HG03060 (cell line): ENCODE data around the gene SENP3.

Experiments
- ATAC-seq: cut with Tn5 transposase; IDR thresholded peaks from one replicate; pipeline ENCODE4 v1.9.1; 2021; ENCODE audit warnings: low read depth, moderate number of reproducible peaks; ENCODE audit not compliant: unreplicated experiment

Gene SENP3

GRCh38 chr17:7555320-7555948 lies 6.3 kb upstream of the SENP3 start:
- no peak for ATAC-seq

- no peak for ATAC-seq
Measured at GRCh38 chr17:7556627-7557026, 5.1 kb upstream of the SENP3 start.

DNA sequence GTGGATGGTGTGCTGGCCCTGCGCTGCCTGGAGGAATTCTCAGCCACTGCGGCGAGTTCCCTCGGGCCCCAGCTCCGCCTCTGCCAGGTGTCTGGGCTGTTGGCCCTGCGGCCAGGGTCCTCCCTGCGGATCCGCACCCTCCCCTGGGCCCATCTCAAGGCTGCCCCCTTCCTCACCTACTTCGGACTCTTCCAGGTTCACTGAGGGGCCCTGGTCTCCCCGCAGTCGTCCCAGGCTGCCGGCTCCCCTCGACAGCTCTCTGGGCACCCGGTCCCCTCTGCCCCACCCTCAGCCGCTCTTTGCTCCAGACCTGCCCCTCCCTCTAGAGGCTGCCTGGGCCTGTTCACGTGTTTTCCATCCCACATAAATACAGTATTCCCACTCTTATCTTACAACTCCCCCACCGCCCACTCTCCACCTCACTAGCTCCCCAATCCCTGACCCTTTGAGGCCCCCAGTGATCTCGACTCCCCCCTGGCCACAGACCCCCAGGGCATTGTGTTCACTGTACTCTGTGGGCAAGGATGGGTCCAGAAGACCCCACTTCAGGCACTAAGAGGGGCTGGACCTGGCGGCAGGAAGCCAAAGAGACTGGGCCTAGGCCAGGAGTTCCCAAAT lies 4.5 kb upstream of the SENP3 start:
- ATAC-seq: no peak

- ATAC-seq: no peak
Measured at GRCh38 chr17:7557775-7558543, 3.8 kb upstream of the SENP3 start.

GRCh38 chr17:7558544-7559319 lies 3.0 kb upstream of the SENP3 start, which contains the start of gene TNFSF13:
TSS of gene TNFSF13 (plus strand) at chr17:7558750. CDS start at chr17:7559040, 290 bp downstream.
- ATAC-seq: no peak

GRCh38 chr17:7559320-7560171 lies 2.2 kb upstream of the SENP3 start:
- no peak for ATAC-seq

GRCh38 chr17:7560172-7561027 lies 1.3 kb upstream of the SENP3 start:
- no peak for ATAC-seq

DNA sequence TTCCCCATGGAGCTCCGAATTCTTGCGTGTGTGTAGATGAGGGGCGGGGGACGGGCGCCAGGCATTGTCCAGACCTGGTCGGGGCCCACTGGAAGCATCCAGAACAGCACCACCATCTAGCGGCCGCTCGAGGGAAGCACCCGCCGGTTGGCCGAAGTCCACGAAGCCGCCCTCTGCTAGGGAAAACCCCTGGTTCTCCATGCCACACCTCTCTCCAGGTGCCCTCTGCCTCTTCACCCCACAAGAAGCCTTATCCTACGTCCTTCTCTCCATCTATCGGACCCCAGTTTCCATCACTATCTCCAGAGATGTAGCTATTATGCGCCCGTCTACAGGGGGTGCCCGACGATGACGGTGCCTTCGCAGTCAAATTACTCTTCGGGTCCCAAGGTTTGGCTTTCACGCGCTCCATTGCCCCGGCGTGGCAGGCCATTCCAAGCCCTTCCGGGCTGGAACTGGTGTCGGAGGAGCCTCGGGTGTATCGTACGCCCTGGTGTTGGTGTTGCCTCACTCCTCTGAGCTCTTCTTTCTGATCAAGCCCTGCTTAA lies 617 bp upstream of the SENP3 start:
- ATAC-seq: no peak

GRCh38 chr17:7562208-7562605 lies 488 bp downstream of the SENP3 start:
- ATAC-seq: no peak

DNA sequence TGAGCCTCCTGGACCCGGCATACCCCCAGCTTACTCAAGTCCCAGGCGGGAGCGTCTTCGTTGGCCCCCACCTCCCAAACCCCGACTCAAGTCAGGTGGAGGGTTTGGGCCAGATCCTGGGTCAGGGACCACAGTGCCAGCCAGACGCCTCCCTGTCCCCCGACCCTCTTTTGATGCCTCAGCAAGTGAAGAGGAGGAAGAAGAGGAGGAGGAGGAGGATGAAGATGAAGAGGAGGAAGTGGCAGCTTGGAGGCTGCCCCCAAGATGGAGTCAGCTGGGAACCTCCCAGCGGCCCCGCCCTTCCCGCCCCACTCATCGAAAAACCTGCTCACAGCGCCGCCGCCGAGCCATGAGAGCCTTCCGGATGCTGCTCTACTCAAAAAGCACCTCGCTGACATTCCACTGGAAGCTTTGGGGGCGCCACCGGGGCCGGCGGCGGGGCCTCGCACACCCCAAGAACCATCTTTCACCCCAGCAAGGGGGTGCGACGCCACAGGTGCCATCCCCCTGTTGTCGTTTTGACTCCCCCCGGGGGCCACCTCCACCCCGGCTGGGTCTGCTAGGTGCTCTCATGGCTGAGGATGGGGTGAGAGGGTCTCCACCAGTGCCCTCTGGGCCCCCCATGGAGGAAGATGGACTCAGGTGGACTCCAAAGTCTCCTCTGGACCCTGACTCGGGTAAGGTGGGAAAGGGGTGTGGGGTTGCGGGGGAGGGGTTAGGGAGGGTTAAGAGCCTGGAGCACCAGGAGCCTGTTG lies 1.6 kb downstream of the SENP3 start:
- no peak for ATAC-seq

- ATAC-seq: no peak
Measured at GRCh38 chr17:7569571-7569970, 7.9 kb downstream of the SENP3 start.

GRCh38 chr17:7570351-7570750 lies 8.6 kb downstream of the SENP3 start:
- no peak for ATAC-seq

- peak; percentile 78 for ATAC-seq
Measured at GRCh38 chr17:7572338-7572587, 10.5 kb downstream of the SENP3 start.

GRCh38 chr17:7572588-7573323 lies 11.0 kb downstream of the SENP3 start:
- ATAC-seq: no peak

DNA sequence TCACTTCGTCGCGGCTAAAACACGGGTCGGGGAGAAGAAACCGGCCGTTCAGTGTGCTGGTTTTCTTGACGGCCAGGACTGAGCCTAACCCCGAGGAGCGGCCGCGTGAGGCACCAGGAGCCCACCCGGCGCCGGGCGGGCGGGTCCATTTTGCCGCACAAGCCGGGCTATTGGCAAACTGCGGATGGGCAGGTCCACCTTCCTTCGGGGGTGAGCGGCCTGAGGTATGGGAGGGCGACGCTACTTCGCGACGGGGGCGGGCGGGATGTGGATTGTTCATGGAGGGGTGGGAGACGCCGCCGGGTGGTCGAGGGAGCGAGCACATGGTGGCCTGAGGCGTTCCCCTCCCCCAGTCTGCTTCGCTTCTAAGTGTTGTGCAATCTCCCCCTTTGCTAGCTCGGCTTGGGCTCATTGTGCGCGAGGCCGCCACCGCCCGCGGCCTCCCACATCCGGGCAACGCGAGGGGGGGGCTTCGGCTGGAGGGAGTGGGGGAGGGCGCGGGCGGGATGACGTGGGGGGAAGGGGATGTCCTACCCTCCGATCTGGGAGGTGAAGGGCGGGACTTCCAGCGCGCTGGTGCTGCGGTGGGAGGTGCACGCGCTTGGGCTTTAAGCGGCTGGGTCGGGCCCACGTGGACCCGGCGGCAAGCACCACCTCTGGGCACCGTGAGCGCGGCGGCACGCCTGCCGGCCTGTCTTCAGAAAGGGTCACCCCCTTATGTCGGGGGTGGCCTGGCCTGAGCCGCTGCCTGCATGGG lies 11.8 kb downstream of the SENP3 start:
- no peak for ATAC-seq

DNA sequence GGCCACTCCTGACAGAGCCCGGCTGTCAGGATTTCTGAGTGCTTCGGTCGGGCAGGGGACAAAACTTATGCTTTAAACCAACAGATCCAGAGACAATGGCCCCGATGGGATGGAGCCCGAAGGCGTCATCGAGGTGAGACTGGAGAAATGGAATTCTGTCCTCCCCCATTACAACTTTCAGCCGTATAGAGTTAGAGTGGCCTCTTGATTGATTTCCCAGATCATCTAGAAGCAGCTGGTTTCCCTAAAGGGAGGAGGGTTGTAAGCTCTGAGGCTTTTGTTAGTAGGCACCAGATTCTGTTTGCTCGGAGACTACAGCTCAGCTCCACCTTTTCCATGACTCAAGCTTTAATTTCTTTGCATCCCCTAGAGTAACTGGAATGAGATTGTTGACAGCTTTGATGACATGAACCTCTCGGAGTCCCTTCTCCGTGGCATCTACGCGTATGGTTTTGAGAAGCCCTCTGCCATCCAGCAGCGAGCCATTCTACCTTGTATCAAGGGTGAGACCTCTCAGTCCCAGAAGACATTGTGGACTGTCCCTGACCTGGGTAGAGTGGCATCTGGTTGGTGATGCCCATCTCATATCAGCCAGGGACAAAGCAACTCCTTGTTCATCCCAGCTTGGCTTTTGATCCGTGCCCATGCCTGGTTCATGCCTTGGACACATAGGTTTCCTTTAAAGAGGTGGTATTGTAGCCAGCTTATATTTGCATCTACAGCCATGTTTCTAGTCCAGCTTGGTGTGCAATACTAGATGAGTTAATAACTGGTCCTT lies 12.6 kb downstream of the SENP3 start:
- ATAC-seq: no peak
